ENCODE results near the gene NUP205.
"Not testable (repeated sequence)": the region's sequence is repeated elsewhere in the genome, so short reads cannot be mapped to it uniquely, and the experiment has no call there.

Gene NUP205

GRCh38 chr7:135634191-135634878 lies 76.6 kb downstream of the NUP205 start:
- no peak for DNase-seq

DNA sequence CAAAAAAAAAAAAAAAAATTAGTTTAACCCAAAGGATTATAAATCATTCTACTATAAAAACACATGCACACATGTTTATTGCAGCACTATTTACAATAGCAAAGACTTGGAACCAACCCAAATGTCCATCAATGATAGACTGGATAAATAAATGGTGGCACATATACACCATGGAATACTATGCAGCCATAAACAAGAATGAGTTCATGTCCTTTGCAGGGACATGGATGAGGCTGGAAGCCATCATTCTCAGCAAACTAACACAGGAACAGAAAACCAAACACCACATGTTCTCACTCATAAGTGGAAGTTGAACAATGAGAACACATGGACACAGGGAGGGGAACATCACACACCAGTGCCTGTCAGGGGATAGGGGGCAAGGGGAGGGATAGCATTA lies 82.0 kb downstream of the NUP205 start:
- DNase-seq = not testable (repeated sequence)

- no peak for DNase-seq
Observed at GRCh38 chr7:135644154-135644553, 86.4 kb downstream of the NUP205 start.

DNA sequence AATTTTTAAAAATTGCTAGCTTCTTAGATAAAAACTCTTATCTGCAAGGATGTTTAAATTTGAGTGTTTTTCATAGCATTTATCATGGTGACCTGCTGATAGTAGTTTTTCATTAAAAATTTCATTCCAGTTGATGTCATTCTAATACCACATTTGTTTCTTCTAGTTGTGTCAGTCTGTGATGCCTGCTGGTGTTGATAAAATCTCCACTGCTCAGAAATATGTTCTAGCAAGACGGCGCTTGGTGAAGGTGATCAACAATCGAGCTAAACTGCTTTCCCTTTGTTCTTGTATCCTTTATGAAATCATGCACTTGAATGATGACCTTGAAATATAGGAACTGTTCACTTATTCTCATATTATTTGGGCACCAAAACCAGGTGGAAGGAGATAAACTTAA lies 87.0 kb downstream of the NUP205 start:
- no peak for DNase-seq

GRCh38 chr7:135645296-135645904 lies 87.7 kb downstream of the NUP205 start:
- DNase-seq = no peak

GRCh38 chr7:135647755-135648154 lies 90.0 kb downstream of the NUP205 start:
- DNase-seq = no peak

- DNase-seq = no peak
Observed at GRCh38 chr7:135648235-135648634, 90.5 kb downstream of the NUP205 start.

GRCh38 chr7:135650831-135651573 lies 93.3 kb downstream of the NUP205 start:
- no peak for DNase-seq

- no peak for DNase-seq
Observed at GRCh38 chr7:135653340-135654080, 95.8 kb downstream of the NUP205 start.

DNA sequence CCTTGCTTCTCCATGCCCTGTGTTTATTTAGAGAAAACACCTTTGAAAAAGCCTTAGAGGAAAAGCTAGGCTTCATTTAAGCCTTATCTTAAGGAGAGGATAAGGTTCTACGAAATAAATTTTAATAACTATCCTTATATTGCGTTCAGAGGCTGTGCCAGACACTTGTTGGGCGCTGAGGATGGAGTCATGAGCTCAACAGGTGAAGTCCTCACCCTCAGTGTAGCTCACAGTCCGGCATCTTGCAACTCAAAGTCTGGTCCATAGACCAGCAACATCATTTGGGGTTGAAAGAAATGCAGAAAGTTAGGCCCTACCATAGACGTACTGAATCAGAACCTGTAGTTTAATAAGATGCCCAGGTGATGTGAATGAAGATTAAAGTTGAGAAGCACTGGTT lies 100.8 kb downstream of the NUP205 start:
- no peak for DNase-seq

DNA sequence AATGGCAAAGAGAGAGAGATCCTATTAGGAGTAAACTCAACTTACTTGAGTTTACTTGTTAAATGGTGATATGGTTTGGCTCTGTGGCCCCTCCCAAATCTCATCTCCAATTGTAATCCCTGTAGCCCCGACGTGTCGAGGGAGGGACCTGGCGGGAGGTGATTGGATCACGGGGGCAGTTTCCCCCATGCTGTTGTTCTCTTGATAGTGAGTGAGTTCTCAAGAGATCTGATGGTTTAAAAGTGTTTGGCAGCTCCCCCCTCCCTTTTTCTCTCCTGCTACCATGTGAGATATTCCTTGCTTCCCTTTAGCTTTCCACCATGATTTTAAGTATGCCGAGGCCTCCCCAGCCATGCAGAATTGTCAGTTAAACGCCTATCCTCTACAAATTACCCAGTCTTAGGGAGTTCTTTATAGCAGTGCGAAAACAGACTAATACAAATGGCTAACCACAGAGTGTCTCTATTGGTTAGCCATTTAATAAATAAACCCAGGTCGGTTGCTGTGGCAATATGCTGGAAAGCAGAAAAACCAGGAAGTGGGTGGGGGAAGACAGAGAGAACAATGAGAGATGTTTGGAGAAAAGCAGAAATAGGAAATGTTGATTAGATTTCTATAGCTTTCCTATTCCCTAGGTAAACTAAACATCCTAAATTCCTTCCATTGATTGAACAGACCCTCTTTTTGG lies 101.6 kb downstream of the NUP205 start:
- no peak for DNase-seq

DNA sequence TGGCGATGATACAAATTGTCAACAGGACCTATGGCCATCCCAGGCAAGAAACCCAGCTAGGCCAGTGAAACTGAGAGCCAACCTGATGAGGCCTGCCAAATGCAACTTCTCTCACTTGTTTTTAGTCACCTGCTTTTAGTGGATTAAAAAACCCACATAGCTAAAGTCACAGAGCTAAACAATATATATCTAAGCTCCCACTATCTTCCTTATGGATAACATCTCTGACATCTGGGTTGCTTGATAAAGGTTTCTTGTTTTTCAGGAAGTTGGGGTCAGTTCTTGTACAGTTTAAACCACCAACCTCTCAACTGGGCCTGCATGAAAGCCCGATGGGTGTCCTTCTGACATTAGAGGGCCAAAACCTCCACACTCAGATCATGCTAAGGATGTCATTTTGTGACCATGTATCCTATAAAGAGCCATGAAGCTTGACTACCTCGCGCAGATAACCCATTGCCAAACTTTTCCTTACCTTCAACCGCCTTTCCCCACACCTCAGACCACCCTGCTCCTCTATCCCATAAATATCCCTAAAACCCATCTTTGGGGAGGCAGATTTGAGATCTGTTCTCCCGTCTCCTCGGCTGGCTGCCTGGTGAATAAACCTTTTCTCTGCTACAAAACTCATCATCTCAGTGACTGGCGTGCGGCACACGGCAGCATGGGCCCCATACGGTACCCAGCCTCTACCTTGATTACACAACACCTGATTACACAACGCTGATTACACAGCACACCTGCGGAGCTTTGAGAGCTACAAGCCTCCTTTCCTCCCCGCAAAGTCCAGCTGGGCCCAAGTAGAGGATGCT lies 103.8 kb downstream of the NUP205 start:
- DNase-seq = no peak

GRCh38 chr7:135662123-135662372 lies 104.3 kb downstream of the NUP205 start:
- DNase-seq = no peak

DNA sequence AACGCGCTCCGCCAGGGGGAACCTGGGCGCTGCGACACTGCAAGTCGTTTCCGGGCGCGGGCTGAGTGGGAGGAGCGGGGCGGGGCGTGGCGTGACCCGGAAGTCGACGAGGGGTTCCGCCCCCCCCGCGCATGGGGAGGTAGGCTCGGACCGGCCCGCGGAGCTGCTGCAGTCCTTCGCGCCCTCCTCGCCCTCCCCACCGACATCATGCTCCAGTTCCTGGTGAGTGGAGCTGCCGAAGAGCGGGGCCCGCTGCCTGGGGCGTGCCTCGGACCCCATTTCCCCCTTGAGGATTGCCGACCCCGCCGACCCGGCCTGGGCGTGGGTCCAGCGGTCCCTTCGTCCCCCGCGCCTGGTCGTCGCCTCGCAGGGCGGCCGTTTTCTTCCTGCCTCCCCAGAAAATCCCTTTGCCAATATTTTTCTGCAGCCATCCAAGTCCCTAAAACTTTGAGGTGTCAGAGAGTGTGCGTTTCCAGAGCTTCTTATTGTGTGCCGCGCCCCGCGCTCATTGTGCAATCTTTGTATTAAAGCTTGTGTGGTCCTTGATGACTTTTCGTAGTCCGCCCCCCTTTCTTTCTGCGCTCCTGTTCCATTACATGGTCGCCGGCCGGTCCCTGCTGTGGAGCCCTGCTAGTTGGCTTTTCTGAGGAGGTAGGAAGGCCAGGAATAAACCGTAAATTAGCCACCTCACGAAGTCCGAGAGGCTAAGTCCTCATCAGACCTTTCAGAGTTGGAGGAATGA lies 104.8 kb downstream of the NUP205 start, which contains the start of gene STMP1:
Gene STMP1, plus strand, starts transcription at position 142 of the 742 bp plus-strand sequence.
- peak; percentile 96 for DNase-seq

DNA sequence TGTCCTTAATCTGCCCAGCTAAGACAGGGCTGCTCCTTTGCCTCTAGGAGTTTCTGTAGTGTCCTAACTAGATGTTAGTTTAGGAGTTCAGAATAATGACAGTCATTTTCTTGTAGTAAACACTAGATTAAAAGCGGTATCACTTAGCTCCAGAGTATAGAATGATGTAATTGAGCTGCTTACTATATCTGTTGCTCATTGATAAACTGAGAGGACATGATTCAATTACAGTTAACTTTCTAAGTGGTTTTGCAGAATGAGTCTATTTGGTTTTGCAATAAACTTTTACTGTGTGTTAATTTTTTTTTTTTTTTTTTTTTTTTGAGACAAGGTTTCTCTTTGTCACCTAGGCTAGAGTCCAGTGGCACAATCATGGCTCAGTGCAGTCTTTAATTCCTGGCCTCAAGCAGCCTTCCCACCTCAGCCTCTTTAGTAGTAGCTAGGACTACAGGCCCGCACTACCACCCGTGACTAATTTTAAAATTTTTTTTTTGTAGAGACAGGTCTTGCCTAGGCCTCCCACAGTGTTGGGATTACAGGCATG lies 106.4 kb downstream of the NUP205 start:
- DNase-seq = no peak

DNA sequence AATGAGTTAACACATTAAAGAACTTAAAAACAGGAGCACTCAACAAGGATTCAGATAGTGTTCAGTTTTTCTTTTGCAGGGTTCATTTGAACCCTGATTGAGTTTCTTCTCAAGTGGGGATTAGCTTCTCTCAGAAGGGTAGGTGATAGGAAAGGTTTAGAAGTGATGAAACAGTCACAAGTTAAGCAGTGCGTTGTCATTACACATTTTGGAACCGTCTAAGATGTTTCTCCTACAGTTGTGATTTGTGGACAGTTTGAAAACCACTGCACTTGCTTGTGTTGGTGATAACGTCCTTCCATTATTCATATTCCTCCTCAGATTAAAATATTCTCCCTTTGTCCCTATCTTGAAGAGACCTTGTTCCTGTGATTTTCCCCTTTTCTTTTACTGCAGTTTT lies 107.3 kb downstream of the NUP205 start:
- no peak for DNase-seq

- DNase-seq = no peak
Observed at GRCh38 chr7:135666156-135666555, 108.4 kb downstream of the NUP205 start.

GRCh38 chr7:135666846-135667245 lies 109.1 kb downstream of the NUP205 start:
- DNase-seq = no peak

DNA sequence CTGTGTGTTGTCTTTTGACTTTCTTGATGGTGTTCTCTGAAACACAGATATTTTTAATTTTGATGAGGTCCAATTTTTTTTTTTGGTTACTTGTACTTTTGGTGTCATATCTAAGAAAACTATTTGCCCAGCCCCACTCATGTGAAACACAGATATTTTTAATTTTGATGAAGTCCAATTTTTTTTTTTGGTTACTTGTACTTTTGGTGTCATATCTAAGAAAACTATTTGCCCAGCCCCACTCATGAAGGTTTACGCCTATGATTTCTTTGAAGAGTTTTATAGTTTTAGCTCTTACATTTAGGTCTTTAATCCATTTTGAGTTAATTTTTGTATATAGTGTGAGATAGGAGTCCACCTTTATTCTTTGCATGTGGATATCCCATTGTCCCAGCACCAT lies 109.9 kb downstream of the NUP205 start:
- not testable (repeated sequence) for DNase-seq

- not testable (repeated sequence) for DNase-seq
Observed at GRCh38 chr7:135668852-135669395, 111.2 kb downstream of the NUP205 start.

DNA sequence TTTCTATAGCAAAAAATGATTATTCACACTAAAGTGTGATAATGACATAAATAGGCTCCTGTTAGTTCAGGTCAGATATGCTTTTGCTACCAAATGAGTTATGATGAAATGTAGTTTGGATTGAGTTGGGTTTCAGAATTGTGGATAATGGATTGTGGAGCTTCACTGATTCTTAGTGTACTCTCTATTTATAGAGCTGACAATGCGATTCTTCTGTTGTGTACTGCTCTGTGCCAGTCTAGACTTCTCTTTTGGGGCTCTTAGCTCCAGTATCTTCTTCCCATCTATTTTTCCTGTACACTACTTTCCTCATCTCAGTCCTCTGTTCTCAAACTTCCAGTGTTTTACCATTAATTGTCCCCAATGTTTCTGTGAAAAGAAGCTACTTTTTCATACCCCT lies 112.1 kb downstream of the NUP205 start:
- no peak for DNase-seq
